Peyer's patch (tissue), 4 donors: ENCODE measurements around the gene EIF4A2. TPM values are rescaled to one million over a fixed set of nuclear protein-coding genes. Genes with fewer than 3 reads are reported as not detected.
A peak's percentile ranks its signal among the peaks of the same experiment; 100 is the strongest.
"Not testable (repeated sequence)": the region's sequence is repeated elsewhere in the genome, so short reads cannot be mapped to it uniquely, and the experiment has no call there.

Experiments used
- DNase-seq, 3 donors: peaks; one replicate each; pipeline ENCODE4 v3.0.0-alpha.2; 2017 to 2019
- H3K27ac ChIP-seq, 4 donors: fragments of 200-600 bp; sonication (generic); one replicate each; pipeline ENCODE4 v1.5.1; 2016 to 2019
- H3K27me3 ChIP-seq, 2 donors: fragments of 200-600 bp; sonication (generic); one replicate each; pipeline ENCODE4 v1.5.1; 2019
- H3K36me3 ChIP-seq, 3 donors: fragments of 200-600 bp; sonication (generic); one replicate each; pipeline ENCODE4 v1.5.1; 2016 to 2019
- H3K4me1 ChIP-seq, 4 donors: fragments of 200-600 bp; sonication (generic); one replicate each; pipeline ENCODE4 v1.5.1; 2016 to 2019
- H3K4me3 ChIP-seq, 4 donors: fragments of 200-600 bp; sonication (generic); 1 replicate in 3 of 4; 2 replicates in 1 of 4; pipeline ENCODE4 v1.5.1; 2016 to 2019; ENCODE audit warnings: mild to moderate bottlenecking in 1 of 4
- H3K9me3 ChIP-seq, 4 donors: fragments of 200-600 bp; sonication (generic); one replicate each; pipeline ENCODE4 v1.5.1; 2016 to 2019; ENCODE audit warnings: mild to moderate bottlenecking in 1 of 4
- CTCF ChIP-seq, 6 experiments: fragments of 450-650 bp in 4 of 6; fragments of 200-600 bp in 2 of 6; sonication (generic) in 1 of 6; IDR thresholded peaks; one replicate each; pipeline ENCODE4 v1.5.1; 2017 to 2019; ENCODE audit warnings: antibody characterized with exemption in 6 of 6, mild to moderate bottlenecking in 3 of 6, moderate library complexity in 1 of 6
- POLR2A ChIP-seq, 2 donors: fragments of 450-650 bp; IDR thresholded peaks; one replicate each; pipeline ENCODE4 v1.5.1; 2017; ENCODE audit warnings: antibody characterized with exemption in 2 of 2, mild to moderate bottlenecking in 2 of 2, moderate library complexity in 2 of 2
- total RNA-seq, 4 donors: library from RNA; depleted of rRNA; stranded (reverse); fragments of >200 nt; gene quantifications; one replicate each; pipeline ENCODE4 v1.1.0, GENCODE V29; 2016

The EIF4A2 gene
- total RNA-seq, 4 donors from 2014 or later = 218 to 408 (median 262) TPM

- no peaks in the 10 kb centered on the region for H3K27me3 ChIP-seq
- peak within 1 kb of the TSS; percentile 60 to 90 (median 73) for H3K4me3 ChIP-seq
- H3K9me3 ChIP-seq = no peaks in the 10 kb centered on the region
- peak within 1 kb of the TSS; percentile 83 to 87 (median 85) for H3K27ac ChIP-seq
- TF ChIP-seq POLR2A (IDR thresholded peaks at IDR 0.05) (peak; percentile 53 to 54), CTCF (IDR thresholded peaks at IDR 0.05) (peak in 1 of 6 experiments; percentile 2)
- peaks cover 0 to 12% (median 0%) of the 10 kb centered on the region in 3 donors for H3K36me3 ChIP-seq
- peak; percentile 85 to 95 (median 93) for DNase-seq
- peaks cover 0 to 16% (median 3%) of the 10 kb centered on the region in 4 donors for H3K4me1 ChIP-seq
Observed at GRCh38 chr3:186806089-186807055, 23.0 kb downstream of the EIF4A2 start, which contains the start of gene RFC4. Gene RFC4, minus strand, starts transcription at chr3:186806482. Its CDS starts 1,769 bp downstream, at chr3:186804713.

- no peak for DNase-seq
- no peaks in the 10 kb centered on the region for H3K9me3 ChIP-seq
- TF ChIP-seq CTCF (IDR thresholded peaks at IDR 0.05) (no peak), POLR2A (IDR thresholded peaks at IDR 0.05) (no peak)
- peak overlapping the region in 3 of 4 donors; percentile 83 to 87 (median 83) for H3K27ac ChIP-seq
- peaks cover 0 to 12% (median 0%) of the 10 kb centered on the region in 3 donors for H3K36me3 ChIP-seq
- H3K27me3 ChIP-seq = no peaks in the 10 kb centered on the region
- peaks cover 0 to 16% (median 3%) of the 10 kb centered on the region in 4 donors for H3K4me1 ChIP-seq
- peak overlapping the region; percentile 60 to 90 (median 73) for H3K4me3 ChIP-seq
Observed at GRCh38 chr3:186807231-186807630, 23.9 kb downstream of the EIF4A2 start.

GRCh38 chr3:186810336-186810996 is 27.1 kb downstream of the EIF4A2 start:
- DNase-seq = no peak
- Histone ChIP-seq H3K4me3 (no peak overlapping the region), H3K36me3 (no peaks in the 10 kb centered on the region), H3K9me3 (no peaks in the 10 kb centered on the region), H3K4me1 (peaks cover 0 to 10% (median 2%) of the 10 kb centered on the region in 4 donors), H3K27ac (no peak overlapping the region), H3K27me3 (no peaks in the 10 kb centered on the region)
- TF ChIP-seq POLR2A (IDR thresholded peaks at IDR 0.05) = no peak
- TF ChIP-seq CTCF (IDR thresholded peaks at IDR 0.05) = no peak

GRCh38 chr3:186811313-186811712 is 27.9 kb downstream of the EIF4A2 start:
- not testable (repeated sequence) for DNase-seq, H3K9me3 ChIP-seq, H3K4me3 ChIP-seq, H3K4me1 ChIP-seq, H3K27ac ChIP-seq, H3K27me3 ChIP-seq, H3K36me3 ChIP-seq

DNA sequence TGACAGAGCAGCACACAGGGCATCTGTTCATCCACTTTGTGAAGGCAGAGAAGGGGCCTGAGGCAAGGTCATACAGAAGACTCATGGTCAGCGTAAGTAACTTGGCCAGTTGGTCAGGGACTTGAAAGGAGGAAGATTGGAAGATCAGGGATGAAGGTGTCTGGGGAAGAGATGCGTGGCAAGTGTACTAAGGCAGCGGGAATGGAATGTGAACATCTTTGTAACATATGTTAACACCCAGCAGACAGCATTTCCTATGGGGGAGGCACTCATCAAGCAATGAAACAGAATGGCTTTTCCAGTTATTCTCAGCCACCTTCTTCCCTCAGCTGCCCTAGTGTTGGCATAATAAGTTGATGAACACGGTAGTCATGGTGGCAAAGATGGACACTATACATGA is 30.7 kb downstream of the EIF4A2 start:
- Histone ChIP-seq H3K4me1 (no peaks in the 10 kb centered on the region), H3K9me3 (no peaks in the 10 kb centered on the region), H3K27me3 (no peaks in the 10 kb centered on the region), H3K27ac (no peak overlapping the region), H3K4me3 (no peak overlapping the region), H3K36me3 (no peaks in the 10 kb centered on the region)
- TF ChIP-seq POLR2A (IDR thresholded peaks at IDR 0.05) (no peak), CTCF (IDR thresholded peaks at IDR 0.05) (no peak)
- DNase-seq = no peak

DNA sequence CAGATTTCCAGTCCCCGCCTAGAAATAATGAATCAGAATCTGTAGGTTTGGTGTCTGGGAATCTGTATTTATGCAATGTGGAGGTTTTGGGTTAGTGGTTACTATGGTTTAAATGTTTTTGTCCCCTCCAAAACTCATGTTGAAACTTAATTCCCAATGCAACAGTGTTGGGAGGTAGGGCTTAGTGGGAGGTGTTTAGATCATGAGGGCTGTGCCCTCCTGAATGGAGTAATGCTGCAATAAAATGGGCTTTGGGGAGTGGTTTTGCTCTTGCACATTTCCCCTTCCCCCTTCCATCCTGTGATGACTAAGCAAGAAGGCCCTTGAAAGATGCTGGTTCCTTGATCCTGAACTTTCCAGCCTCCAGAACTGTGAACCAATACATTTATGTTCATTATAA is 32.1 kb downstream of the EIF4A2 start:
- Histone ChIP-seq H3K4me1 (no peaks in the 10 kb centered on the region), H3K9me3 (no peaks in the 10 kb centered on the region), H3K36me3 (no peaks in the 10 kb centered on the region), H3K27ac (no peak overlapping the region), H3K27me3 (no peaks in the 10 kb centered on the region), H3K4me3 (no peak overlapping the region)
- no peak for DNase-seq
- TF ChIP-seq CTCF (IDR thresholded peaks at IDR 0.05) (no peak), POLR2A (IDR thresholded peaks at IDR 0.05) (no peak)
